ENCODE results near the gene AFAP1.

The AFAP1 gene

GRCh38 chr4:7973545-7973981 is 33.9 kb upstream of the AFAP1 start:
- Histone ChIP-seq H3K9ac (ENCODE audit: low read depth, low read length, poor library complexity, severe bottlenecking) (no peak overlapping the region), H3K4me1 (ENCODE audit: insufficient read depth, low read length, poor library complexity, severe bottlenecking) (no peaks in the 10 kb centered on the region), H4K20me1 (ENCODE audit: insufficient read depth, low read length, poor library complexity, severe bottlenecking) (no peaks in the 10 kb centered on the region), H3K36me3 (ENCODE audit: insufficient read depth, low read length) (no peaks in the 10 kb centered on the region), H3K79me2 (ENCODE audit: insufficient read depth, low read length) (no peaks in the 10 kb centered on the region), H3F3A (ENCODE audit: low read depth) (no peaks in the 10 kb centered on the region), H2AFZ (ENCODE audit: low read length) (no peak overlapping the region), H3K9me3 (ENCODE audit: insufficient read depth, low read depth, low read length) (no peaks in the 10 kb centered on the region; the same call in 1 of the 2 replicates), H3K4me2 (ENCODE audit: low read depth, low read length, poor library complexity, severe bottlenecking) (no peak overlapping the region), H3K9me2 (replicated peaks; ENCODE audit: low read depth, low read length) (no peaks in the 10 kb centered on the region), H3K27me3 (ENCODE audit: insufficient read depth, low read length, poor library complexity, severe bottlenecking) (no peaks in the 10 kb centered on the region), H3K4me3 (ENCODE audit: low read length, poor library complexity, severe bottlenecking) (no peak overlapping the region)
- no peak for TF ChIP-seq CTCF (conservative IDR thresholded peaks at IDR 0.05; ENCODE audit: low read length)
- no peak for TF ChIP-seq EZH2phosphoT487 (IDR thresholded peaks at IDR 0.05; ENCODE audit: borderline replicate concordance)

DNA sequence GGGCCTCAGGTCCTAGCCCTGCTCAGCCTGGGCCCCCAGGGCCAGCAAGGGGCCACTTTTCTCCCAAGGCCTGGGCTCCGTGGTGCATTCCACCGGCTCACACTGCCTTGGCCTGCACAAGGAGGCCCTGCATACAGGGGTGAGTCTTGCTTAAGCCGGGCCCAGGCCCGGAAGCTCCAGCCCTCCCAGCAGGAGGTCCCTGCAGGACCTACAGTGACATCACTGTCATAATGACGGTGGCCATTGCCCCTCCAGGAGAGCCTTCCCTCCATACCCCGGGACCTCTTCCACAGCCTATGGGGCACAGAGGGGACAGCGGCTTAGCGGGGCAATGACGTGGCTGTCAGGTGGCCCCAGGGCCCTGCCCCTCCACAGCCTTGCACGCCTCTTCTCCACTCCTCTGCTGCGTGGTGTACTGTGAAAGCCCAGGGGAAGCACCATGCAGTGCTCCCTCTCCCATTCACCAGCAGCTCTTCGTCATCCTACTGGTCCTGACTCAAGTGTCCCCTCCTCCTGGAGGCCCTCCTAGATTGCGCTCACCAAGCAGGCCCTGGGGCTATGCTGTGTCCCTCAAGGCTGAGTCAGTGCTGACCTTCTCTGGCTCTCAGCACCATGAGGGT is 32.3 kb upstream of the AFAP1 start:
- Histone ChIP-seq H3K27me3 (ENCODE audit: insufficient read depth, low read length, poor library complexity, severe bottlenecking) (no peaks in the 10 kb centered on the region), H3K4me1 (ENCODE audit: insufficient read depth, low read length, poor library complexity, severe bottlenecking) (no peaks in the 10 kb centered on the region), H3K79me2 (ENCODE audit: insufficient read depth, low read length) (no peaks in the 10 kb centered on the region), H3K4me2 (ENCODE audit: low read depth, low read length, poor library complexity, severe bottlenecking) (no peak overlapping the region), H2AFZ (ENCODE audit: low read length) (no peak overlapping the region), H3F3A (ENCODE audit: low read depth) (no peaks in the 10 kb centered on the region), H3K9me2 (replicated peaks; ENCODE audit: low read depth, low read length) (no peaks in the 10 kb centered on the region), H4K20me1 (ENCODE audit: insufficient read depth, low read length, poor library complexity, severe bottlenecking) (no peaks in the 10 kb centered on the region), H3K4me3 (ENCODE audit: low read length, poor library complexity, severe bottlenecking) (no peak overlapping the region), H3K9ac (ENCODE audit: low read depth, low read length, poor library complexity, severe bottlenecking) (no peak overlapping the region), H3K9me3 (ENCODE audit: insufficient read depth, low read depth, low read length) (no peaks in the 10 kb centered on the region; the same call in 1 of the 2 replicates), H3K36me3 (ENCODE audit: insufficient read depth, low read length) (no peaks in the 10 kb centered on the region)
- no peak for TF ChIP-seq EZH2phosphoT487 (IDR thresholded peaks at IDR 0.05; ENCODE audit: borderline replicate concordance)
- no peak for TF ChIP-seq CTCF (conservative IDR thresholded peaks at IDR 0.05; ENCODE audit: low read length)

DNA sequence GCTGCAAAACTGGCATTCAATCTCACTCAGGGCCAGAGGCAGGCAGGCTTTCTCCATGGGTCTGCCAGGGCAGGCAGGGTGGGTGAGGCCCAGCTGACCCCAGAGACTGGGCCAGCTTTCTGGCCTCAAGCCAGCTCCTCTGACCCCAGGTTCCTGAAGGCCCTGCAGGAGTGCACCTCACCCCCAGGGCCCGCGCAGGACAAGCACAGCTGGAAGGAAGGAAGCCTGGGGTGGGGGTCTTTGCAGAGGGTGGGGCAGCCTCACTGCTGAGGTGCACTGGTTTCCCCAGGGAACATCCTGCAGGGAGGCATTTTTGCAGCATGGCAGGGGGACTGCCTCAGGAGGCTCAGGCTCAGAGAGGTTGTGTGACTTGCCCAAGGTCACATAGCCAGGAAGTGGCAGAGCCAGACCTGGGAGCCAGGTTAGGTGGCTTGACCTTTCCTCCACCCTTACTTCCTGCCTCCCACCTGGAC is 31.5 kb upstream of the AFAP1 start:
- Histone ChIP-seq H3F3A (ENCODE audit: low read depth) (no peaks in the 10 kb centered on the region), H3K4me2 (ENCODE audit: low read depth, low read length, poor library complexity, severe bottlenecking) (no peak overlapping the region), H3K4me1 (ENCODE audit: insufficient read depth, low read length, poor library complexity, severe bottlenecking) (no peaks in the 10 kb centered on the region)

More for the DNA sequence above, 31.5 kb upstream of the AFAP1 start:
- no peaks in the 10 kb centered on the region; the same call in 1 of the 2 replicates for H3K9me3 ChIP-seq (ENCODE audit: insufficient read depth, low read depth, low read length)
- no peak overlapping the region for H3K9ac ChIP-seq (ENCODE audit: low read depth, low read length, poor library complexity, severe bottlenecking)
- H3K79me2 ChIP-seq (ENCODE audit: insufficient read depth, low read length) = no peaks in the 10 kb centered on the region
- H2AFZ ChIP-seq (ENCODE audit: low read length) = no peak overlapping the region
- H3K27me3 ChIP-seq (ENCODE audit: insufficient read depth, low read length, poor library complexity, severe bottlenecking) = no peaks in the 10 kb centered on the region
- H3K9me2 ChIP-seq (replicated peaks; ENCODE audit: low read depth, low read length) = no peaks in the 10 kb centered on the region
- H3K36me3 ChIP-seq (ENCODE audit: insufficient read depth, low read length) = no peaks in the 10 kb centered on the region
- TF ChIP-seq EZH2phosphoT487 (IDR thresholded peaks at IDR 0.05; ENCODE audit: borderline replicate concordance) (no peak), CTCF (conservative IDR thresholded peaks at IDR 0.05; ENCODE audit: low read length) (no peak)
- no peak overlapping the region for H3K4me3 ChIP-seq (ENCODE audit: low read length, poor library complexity, severe bottlenecking)
- H4K20me1 ChIP-seq (ENCODE audit: insufficient read depth, low read length, poor library complexity, severe bottlenecking) = no peaks in the 10 kb centered on the region

Data from Loucy (cell line).